ENCODE measurements around the gene OR4B1. TPM values are rescaled to one million over a fixed set of nuclear protein-coding genes. Genes with fewer than 3 reads are reported as not detected.

Gene OR4B1
- polyA plus RNA-seq, 3 donors: not detected

DNA sequence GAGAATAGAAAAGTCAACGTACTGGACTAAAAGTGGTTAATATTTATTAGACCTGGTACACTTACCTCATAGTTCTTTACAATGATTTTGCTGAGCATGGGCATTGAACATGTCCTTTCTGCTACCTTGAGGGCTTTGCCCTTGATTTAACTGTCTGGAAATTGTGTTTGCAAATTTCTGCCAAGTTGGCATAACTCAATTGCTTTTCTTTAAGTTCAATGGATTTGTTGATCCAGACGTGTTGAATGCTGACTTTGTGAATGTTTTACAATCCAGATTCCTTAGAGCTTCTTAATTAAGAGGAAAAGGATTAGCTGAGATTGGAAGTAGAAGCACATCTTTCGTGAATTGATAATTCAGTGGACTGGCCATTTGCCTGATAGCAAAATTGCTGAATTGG is 21.1 kb downstream of the OR4B1 start:
- Histone ChIP-seq H3K9ac (ENCODE audit: insufficient read depth, low read length, poor library complexity, severe bottlenecking) (no peak overlapping the region), H3K79me2 (ENCODE audit: insufficient read depth, low read length) (no peaks in the 10 kb centered on the region), H2AFZ (ENCODE audit: insufficient read depth, low read depth, low read length, poor library complexity, severe bottlenecking) (no peak overlapping the region), H3K4me1 (ENCODE audit: control insufficient read depth in 1 of 2, insufficient read depth in 2 of 2, low read length in 2 of 2) (no peaks in the 10 kb centered on the region), H3K27ac (ENCODE audit: low read depth in 1 of 2, low read length in 2 of 2) (no peak overlapping the region), H3K9me3 (replicated peaks in 1 of 2; ENCODE audit: control insufficient read depth in 1 of 2, insufficient read depth in 1 of 2, low read length in 2 of 2) (peaks cover 0 to 11% of the 10 kb centered on the region in 2 donors), H3K4me3 (replicated peaks in 1 of 3; ENCODE audit: low read depth in 2 of 3, low read length in 3 of 3) (no peak overlapping the region), H3K4me2 (replicated peaks; ENCODE audit: extremely low read depth, low read length, poor library complexity, severe bottlenecking) (no peak overlapping the region), H4K20me1 (ENCODE audit: insufficient read depth, low read length) (no peaks in the 10 kb centered on the region), H3K27me3 (ENCODE audit: control insufficient read depth in 2 of 2, insufficient read depth in 2 of 2, low read length in 2 of 2) (no peaks in the 10 kb centered on the region), H3K36me3 (replicated peaks in 1 of 2; ENCODE audit: control insufficient read depth in 1 of 2, insufficient read depth in 2 of 2, low read length in 2 of 2) (no peaks in the 10 kb centered on the region)
- intact Hi-C loops (cut with micrococcal nuclease): no loop called here
- Mint-ChIP-seq H3K9me3 (peaks cover 4 to 17% (median 8%) of the 10 kb centered on the region in 7 donors), H3K27me3 (ENCODE audit: low read depth in 3 of 3) (peaks cover 3 to 9% (median 7%) of the 10 kb centered on the region in 3 donors), H3K27ac (no peak overlapping the region), H3K36me3 (no peaks in the 10 kb centered on the region), H3K4me3 (no peak overlapping the region), H3K4me1 (no peaks in the 10 kb centered on the region)
- TF ChIP-seq, protein P1, sequence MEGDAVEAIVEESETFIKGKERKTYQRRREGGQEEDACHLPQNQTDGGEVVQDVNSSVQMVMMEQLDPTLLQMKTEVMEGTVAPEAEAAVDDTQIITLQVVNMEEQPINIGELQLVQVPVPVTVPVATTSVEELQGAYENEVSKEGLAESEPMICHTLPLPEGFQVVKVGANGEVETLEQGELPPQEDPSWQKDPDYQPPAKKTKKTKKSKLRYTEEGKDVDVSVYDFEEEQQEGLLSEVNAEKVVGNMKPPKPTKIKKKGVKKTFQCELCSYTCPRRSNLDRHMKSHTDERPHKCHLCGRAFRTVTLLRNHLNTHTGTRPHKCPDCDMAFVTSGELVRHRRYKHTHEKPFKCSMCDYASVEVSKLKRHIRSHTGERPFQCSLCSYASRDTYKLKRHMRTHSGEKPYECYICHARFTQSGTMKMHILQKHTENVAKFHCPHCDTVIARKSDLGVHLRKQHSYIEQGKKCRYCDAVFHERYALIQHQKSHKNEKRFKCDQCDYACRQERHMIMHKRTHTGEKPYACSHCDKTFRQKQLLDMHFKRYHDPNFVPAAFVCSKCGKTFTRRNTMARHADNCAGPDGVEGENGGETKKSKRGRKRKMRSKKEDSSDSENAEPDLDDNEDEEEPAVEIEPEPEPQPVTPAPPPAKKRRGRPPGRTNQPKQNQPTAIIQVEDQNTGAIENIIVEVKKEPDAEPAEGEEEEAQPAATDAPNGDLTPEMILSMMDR (IDR thresholded peaks at IDR 0.05): no peak
- 74% methylated on average over 2 of the region's 3 CpGs for WGBS (ENCODE audit: insufficient coverage)
- no peak for DNase-seq

DNA sequence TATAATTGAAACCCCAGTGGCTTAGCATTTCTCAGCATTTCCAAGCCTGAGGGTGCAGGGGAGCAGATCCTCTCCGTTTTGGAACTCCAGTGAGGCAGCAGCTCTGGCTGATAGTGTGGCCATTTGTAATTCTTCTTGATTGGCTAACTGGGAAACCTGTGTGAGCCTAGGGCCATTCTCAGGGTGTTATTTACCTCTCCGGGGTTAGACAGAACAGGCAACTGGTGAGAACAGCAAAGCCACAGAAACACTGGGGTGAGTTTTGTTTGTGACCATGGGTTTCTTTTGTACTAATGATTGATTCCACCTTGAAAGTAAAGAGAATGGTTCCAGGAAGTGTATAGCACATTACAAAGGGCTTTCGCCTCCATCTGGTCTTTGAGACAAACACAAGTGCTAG is 25.9 kb downstream of the OR4B1 start:
- H3K9me3 ChIP-seq (replicated peaks in 1 of 2; ENCODE audit: control insufficient read depth in 1 of 2, insufficient read depth in 1 of 2, low read length in 2 of 2): no peaks in the 10 kb centered on the region
- no peak overlapping the region for H3K27ac ChIP-seq (ENCODE audit: low read depth in 1 of 2, low read length in 2 of 2)
- intact Hi-C loops (cut with micrococcal nuclease): no loop called here
- H3K4me1 Mint-ChIP-seq: no peaks in the 10 kb centered on the region
- peaks cover 0 to 4% (median 2%) of the 10 kb centered on the region in 3 donors for H3K27me3 Mint-ChIP-seq (ENCODE audit: low read depth in 3 of 3)
- no peaks in the 10 kb centered on the region for H3K79me2 ChIP-seq (ENCODE audit: insufficient read depth, low read length)
- DNase-seq: no peak
- peaks cover 0 to 12% (median 3%) of the 10 kb centered on the region in 7 donors for H3K9me3 Mint-ChIP-seq
- no peak overlapping the region for H3K4me2 ChIP-seq (replicated peaks; ENCODE audit: extremely low read depth, low read length, poor library complexity, severe bottlenecking)
- no peaks in the 10 kb centered on the region for H3K36me3 Mint-ChIP-seq
- H3K27ac Mint-ChIP-seq: no peak overlapping the region
- no peaks in the 10 kb centered on the region for H4K20me1 ChIP-seq (ENCODE audit: insufficient read depth, low read length)
- H3K27me3 ChIP-seq (ENCODE audit: control insufficient read depth in 2 of 2, insufficient read depth in 2 of 2, low read length in 2 of 2): no peaks in the 10 kb centered on the region
- TF ChIP-seq, protein P1 (IDR thresholded peaks at IDR 0.05): no peak
- no peaks in the 10 kb centered on the region for H3K4me1 ChIP-seq (ENCODE audit: control insufficient read depth in 1 of 2, insufficient read depth in 2 of 2, low read length in 2 of 2)
- no peak overlapping the region for H3K9ac ChIP-seq (ENCODE audit: insufficient read depth, low read length, poor library complexity, severe bottlenecking)
- H3K36me3 ChIP-seq (replicated peaks in 1 of 2; ENCODE audit: control insufficient read depth in 1 of 2, insufficient read depth in 2 of 2, low read length in 2 of 2): no peaks in the 10 kb centered on the region
- H2AFZ ChIP-seq (ENCODE audit: insufficient read depth, low read depth, low read length, poor library complexity, severe bottlenecking): no peak overlapping the region
- no peak overlapping the region for H3K4me3 Mint-ChIP-seq
- WGBS (ENCODE audit: insufficient coverage): 50% methylated on average over 2 of the region's 3 CpGs
- H3K4me3 ChIP-seq (replicated peaks in 1 of 3; ENCODE audit: low read depth in 2 of 3, low read length in 3 of 3): no peak overlapping the region

Measured in CD14-positive monocyte (primary cell).